Activated CD4-positive, alpha-beta T cell treated with anti-CD3 and anti-CD28 coated beads, Interleukin-2, amount 10 ng/mL, durations not matched to agents 7 days and 5 days (primary cell): ENCODE results near the gene MMP27. TPM values are rescaled to one million over a fixed set of nuclear protein-coding genes. Genes with fewer than 3 reads are reported as not detected.
"Not testable (repeated sequence)": the region's sequence is repeated elsewhere in the genome, so short reads cannot be mapped to it uniquely, and the experiment has no call there.

ENCODE experiments used
- CTCF ChIA-PET: fragments of 350-600 bp; sonication (Branson Sonifier 250); formaldehyde crosslinking; loops from one replicate; lab custom pipeline; 2021; ENCODE audit warnings: antibody characterized with exemption; lab: Charles Lee
- POLR2A ChIA-PET: fragments of 350-600 bp; sonication (Branson Sonifier 250); formaldehyde crosslinking; loops from one replicate; lab custom pipeline; 2021; ENCODE audit warnings: antibody characterized with exemption; lab: Charles Lee
- DNase-seq: peaks from one replicate; pipeline ENCODE4 v3.0.0-alpha.2; 2020
- H3K27ac Mint-ChIP-seq: one replicate; pipeline ENCODE4 v1.8.0; 2021; ENCODE audit warnings: mild to moderate bottlenecking, moderate library complexity, mixed read lengths
- H3K27me3 Mint-ChIP-seq: one replicate; pipeline ENCODE4 v1.8.0; 2021; ENCODE audit warnings: mixed read lengths
- H3K36me3 Mint-ChIP-seq: one replicate; pipeline ENCODE4 v1.8.0; 2021; ENCODE audit warnings: low read depth, mixed read lengths
- H3K4me1 Mint-ChIP-seq: one replicate; pipeline ENCODE4 v1.8.0; 2021; ENCODE audit warnings: mixed read lengths
- H3K4me3 Mint-ChIP-seq: one replicate; pipeline ENCODE4 v1.8.0; 2021; ENCODE audit warnings: mild to moderate bottlenecking, moderate library complexity, mixed read lengths
- H3K9me3 Mint-ChIP-seq: one replicate; pipeline ENCODE4 v1.8.0; 2021; ENCODE audit warnings: mixed read lengths
- total RNA-seq, 2 experiments: library from RNA; stranded (reverse); gene quantifications; one replicate each; pipeline ENCODE4 v1.2.3, GENCODE V29; 2021

MMP27 gene
- total RNA-seq = not detected

GRCh38 chr11:102705626-102706025 is at the start of gene MMP27:
Gene MMP27 (minus strand): TSS chr11:102705769. CDS start chr11:102705714, 55 bp downstream.
- no peak within 1 kb of the TSS for H3K27ac Mint-ChIP-seq
- ChIA-PET CTCF (no interaction called here), POLR2A (no interaction called here)

GRCh38 chr11:102753267-102753666 is 47.7 kb upstream of the MMP27 start:
- ChIA-PET POLR2A (no interaction called here), CTCF (no interaction called here)
- Mint-ChIP-seq H3K27ac (no peak overlapping the region), H3K27me3 (peaks cover 7% of the 10 kb centered on the region), H3K9me3 (no peaks in the 10 kb centered on the region), H3K4me1 (no peaks in the 10 kb centered on the region), H3K4me3 (no peak overlapping the region), H3K36me3 (no peaks in the 10 kb centered on the region)
- no peak for DNase-seq

More at GRCh38 chr11:102705626-102706025, at the start of gene MMP27:
- Mint-ChIP-seq H3K4me3 (no peak within 1 kb of the TSS), H3K27me3 (peaks cover 21% of the 10 kb centered on the region), H3K9me3 (no peaks in the 10 kb centered on the region), H3K36me3 (no peaks in the 10 kb centered on the region), H3K4me1 (peaks cover 6% of the 10 kb centered on the region)
- no peak for DNase-seq

- no peaks in the 10 kb centered on the region for H3K36me3 Mint-ChIP-seq
Measured at GRCh38 chr11:102751673-102752072, 46.1 kb upstream of the MMP27 start.

GRCh38 chr11:102749101-102749722 is 43.6 kb upstream of the MMP27 start:
- ChIA-PET CTCF (no interaction called here), POLR2A (no interaction called here)
- Mint-ChIP-seq H3K9me3 (peaks cover 2% of the 10 kb centered on the region), H3K4me3 (no peak overlapping the region), H3K27me3 (peaks cover 5% of the 10 kb centered on the region), H3K4me1 (no peaks in the 10 kb centered on the region), H3K36me3 (no peaks in the 10 kb centered on the region), H3K27ac (no peak overlapping the region)
- no peak for DNase-seq

More at GRCh38 chr11:102751673-102752072, 46.1 kb upstream of the MMP27 start:
- ChIA-PET POLR2A (no interaction called here), CTCF (no interaction called here)
- no peak for DNase-seq
- no peaks in the 10 kb centered on the region for H3K9me3 Mint-ChIP-seq
- no peaks in the 10 kb centered on the region for H3K4me1 Mint-ChIP-seq
- no peak overlapping the region for H3K27ac Mint-ChIP-seq
- H3K27me3 Mint-ChIP-seq = peaks cover 5% of the 10 kb centered on the region
- H3K4me3 Mint-ChIP-seq = no peak overlapping the region

GRCh38 chr11:102746746-102747578 is 41.4 kb upstream of the MMP27 start:
- DNase-seq, H3K27ac Mint-ChIP-seq, H3K9me3 Mint-ChIP-seq, POLR2A ChIA-PET, H3K4me1 Mint-ChIP-seq, H3K27me3 Mint-ChIP-seq, H3K4me3 Mint-ChIP-seq, H3K36me3 Mint-ChIP-seq: not testable (repeated sequence)
- CTCF ChIA-PET = interaction anchor here (0.6 kb wide), 1 partner anchor 14 kb away, joined by 3 read pairs; no protein-coding TSS in a partner anchor

DNA sequence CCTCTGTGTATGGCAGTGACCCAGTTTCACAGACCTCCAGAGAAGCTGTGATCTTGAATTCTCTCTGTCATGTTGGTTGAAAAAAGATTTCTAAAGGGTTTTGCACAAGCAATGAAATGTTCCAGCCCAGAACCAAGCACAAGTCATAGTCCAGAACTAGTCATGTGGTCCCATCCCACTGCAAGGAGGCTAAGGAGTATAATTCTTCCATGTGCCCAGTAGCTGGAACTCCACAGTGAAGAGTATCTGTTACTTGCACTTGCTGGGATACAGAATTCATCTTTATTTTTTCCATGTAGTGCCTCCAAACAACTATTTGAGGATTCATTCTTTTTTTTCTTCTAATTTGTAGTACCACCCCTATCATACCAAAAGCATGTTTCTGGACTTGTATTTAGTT is 29.1 kb upstream of the MMP27 start:
- ChIA-PET CTCF (no interaction called here), POLR2A (no interaction called here)
- no peaks in the 10 kb centered on the region for H3K36me3 Mint-ChIP-seq

GRCh38 chr11:102733232-102733875 is 27.8 kb upstream of the MMP27 start:
- POLR2A ChIA-PET = no interaction called here
- Mint-ChIP-seq H3K27me3 (peaks cover 12% of the 10 kb centered on the region), H3K4me3 (no peak overlapping the region), H3K36me3 (no peaks in the 10 kb centered on the region), H3K27ac (no peak overlapping the region), H3K9me3 (no peaks in the 10 kb centered on the region), H3K4me1 (no peaks in the 10 kb centered on the region)
- CTCF ChIA-PET = no interaction called here
- DNase-seq = peak; percentile 53

More for the DNA sequence above, 29.1 kb upstream of the MMP27 start:
- peaks cover 14% of the 10 kb centered on the region for H3K27me3 Mint-ChIP-seq
- H3K27ac Mint-ChIP-seq = no peak overlapping the region
- DNase-seq = no peak
- no peaks in the 10 kb centered on the region for H3K9me3 Mint-ChIP-seq
- no peaks in the 10 kb centered on the region for H3K4me1 Mint-ChIP-seq
- no peak overlapping the region for H3K4me3 Mint-ChIP-seq

GRCh38 chr11:102730944-102731343 is 25.4 kb upstream of the MMP27 start:
- H3K27me3 Mint-ChIP-seq, POLR2A ChIA-PET, H3K36me3 Mint-ChIP-seq, H3K27ac Mint-ChIP-seq, DNase-seq, CTCF ChIA-PET, H3K9me3 Mint-ChIP-seq, H3K4me3 Mint-ChIP-seq, H3K4me1 Mint-ChIP-seq: not testable (repeated sequence)

DNA sequence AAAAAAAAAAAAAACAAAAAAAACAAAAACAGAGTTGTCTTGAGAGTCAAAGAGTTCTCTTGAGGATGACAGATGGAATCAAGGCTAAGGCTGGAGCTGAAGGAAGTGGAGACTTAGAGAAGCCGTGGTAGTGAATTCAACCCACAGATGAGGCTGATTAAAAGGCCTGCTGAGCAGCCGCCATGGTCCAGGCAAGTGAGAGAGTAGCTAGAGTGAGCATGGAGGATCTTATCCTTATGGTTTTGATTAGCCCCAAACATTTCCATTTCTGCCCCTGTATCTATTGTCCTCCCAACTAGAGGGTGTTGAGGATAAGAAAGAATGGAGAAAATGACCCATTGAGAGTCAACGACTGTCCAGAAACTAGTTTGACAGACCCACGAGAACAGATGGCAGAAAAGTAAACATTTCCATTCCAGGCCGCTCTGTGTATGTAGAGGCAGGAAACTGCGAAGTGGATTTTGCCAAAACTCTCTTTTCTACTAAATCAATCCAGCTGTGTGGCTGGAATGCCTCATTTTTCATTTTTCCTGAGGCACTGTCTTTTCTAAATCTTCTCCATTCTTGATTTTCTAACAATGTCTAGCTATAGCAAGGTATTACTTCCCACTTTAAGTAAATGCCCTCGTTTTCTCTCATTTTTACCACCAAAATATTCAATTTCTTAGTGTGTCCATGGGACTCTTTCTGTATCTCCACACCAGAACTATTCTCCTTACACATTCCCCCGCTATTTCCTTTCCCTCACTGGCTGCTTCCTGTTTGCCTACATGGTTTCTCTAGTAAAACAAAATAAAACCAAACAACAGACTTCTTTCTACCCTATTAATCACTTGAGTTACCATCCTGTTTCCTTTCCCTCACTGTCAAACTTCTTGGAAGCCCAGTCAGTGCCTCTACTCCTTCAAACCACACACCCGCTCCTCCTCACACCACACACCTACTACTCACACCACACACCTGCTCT is 24.6 kb upstream of the MMP27 start:
- Mint-ChIP-seq H3K36me3 (no peaks in the 10 kb centered on the region), H3K9me3 (no peaks in the 10 kb centered on the region), H3K27me3 (peaks cover 2% of the 10 kb centered on the region), H3K27ac (no peak overlapping the region), H3K4me1 (no peaks in the 10 kb centered on the region), H3K4me3 (no peak overlapping the region)
- no peak for DNase-seq
- ChIA-PET CTCF (no interaction called here), POLR2A (no interaction called here)

DNA sequence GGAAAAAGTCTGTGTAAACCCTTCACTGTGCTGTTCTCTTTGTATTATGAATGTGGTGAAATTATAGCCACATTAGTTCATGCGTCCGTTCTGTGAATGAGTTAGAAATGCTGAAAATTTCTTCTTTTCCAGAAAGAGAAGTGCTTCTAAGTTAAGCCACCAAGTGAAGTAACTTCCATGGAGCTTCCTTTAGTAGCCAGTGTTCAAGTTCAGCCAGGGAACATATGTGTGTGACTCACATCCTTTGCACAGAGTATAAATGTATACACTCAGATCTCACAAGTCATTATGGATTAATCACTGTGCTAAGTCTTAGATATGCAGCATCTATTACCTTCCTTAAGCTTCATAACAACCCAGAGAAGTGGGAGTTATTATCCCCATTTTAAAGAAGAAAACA is 22.3 kb upstream of the MMP27 start:
- Mint-ChIP-seq H3K9me3 (no peaks in the 10 kb centered on the region), H3K4me1 (no peaks in the 10 kb centered on the region), H3K27ac (no peak overlapping the region), H3K27me3 (no peaks in the 10 kb centered on the region), H3K36me3 (no peaks in the 10 kb centered on the region), H3K4me3 (no peak overlapping the region)
- DNase-seq = no peak
- POLR2A ChIA-PET = no interaction called here
- CTCF ChIA-PET = no interaction called here

GRCh38 chr11:102724904-102725500 is 19.4 kb upstream of the MMP27 start, which contains the start of gene MMP8:
Gene MMP8 (minus strand): TSS chr11:102724954. CDS start chr11:102724855, 99 bp downstream.
- Mint-ChIP-seq H3K9me3 (no peaks in the 10 kb centered on the region), H3K4me1 (no peaks in the 10 kb centered on the region), H3K27me3 (no peaks in the 10 kb centered on the region), H3K27ac (no peak within 1 kb of the TSS), H3K4me3 (no peak within 1 kb of the TSS), H3K36me3 (no peaks in the 10 kb centered on the region)
- no peak for DNase-seq
- POLR2A ChIA-PET = no interaction called here
- CTCF ChIA-PET = no interaction called here

DNA sequence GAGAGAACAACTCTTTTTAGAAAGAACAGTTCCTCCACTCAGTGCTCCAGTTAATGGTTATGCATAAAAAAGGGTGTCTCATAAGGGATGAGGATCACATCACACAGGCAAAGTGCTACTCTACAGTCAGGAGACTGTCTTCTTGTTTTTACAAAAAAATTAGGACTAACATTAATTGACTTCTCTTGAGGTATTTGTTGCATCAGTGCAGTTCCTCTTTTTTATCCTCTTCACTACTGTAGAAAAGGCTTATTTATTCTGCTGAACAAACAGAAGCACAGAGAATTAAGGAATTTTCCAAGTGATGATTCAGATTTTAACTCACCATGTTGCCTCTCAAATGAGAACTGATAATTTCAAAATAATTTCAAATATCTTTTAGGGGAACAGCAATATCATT is 17.3 kb upstream of the MMP27 start:
- ChIA-PET CTCF (no interaction called here), POLR2A (no interaction called here)
- Mint-ChIP-seq H3K4me3 (no peak overlapping the region), H3K27ac (no peak overlapping the region), H3K27me3 (peaks cover 7% of the 10 kb centered on the region), H3K4me1 (no peaks in the 10 kb centered on the region), H3K9me3 (no peaks in the 10 kb centered on the region), H3K36me3 (no peaks in the 10 kb centered on the region)
- DNase-seq = no peak
